Left renal pelvis (tissue), 4 donors: ENCODE results near the gene PRKD2. TPM values are rescaled to one million over a fixed set of nuclear protein-coding genes. Genes with fewer than 3 reads are reported as not detected.

Experiments used
- DNase-seq, 4 donors: peaks; one replicate each; pipeline ENCODE4 v3.0.0-alpha.2; 2013; ENCODE audit warnings: low read depth in 4 of 4, low spot score in 3 of 4
- polyA plus RNA-seq, 4 donors: library from polyadenylated mRNA; unstranded; fragments of 120-200 nt; gene quantifications; one replicate each; pipeline ENCODE4 v1.2.1, GENCODE V29; 2013; ENCODE audit not compliant: insufficient read length in 4 of 4

PRKD2 gene
- polyA plus RNA-seq, 4 donors = 29.5 to 54.2 (median 37.2) TPM

DNA sequence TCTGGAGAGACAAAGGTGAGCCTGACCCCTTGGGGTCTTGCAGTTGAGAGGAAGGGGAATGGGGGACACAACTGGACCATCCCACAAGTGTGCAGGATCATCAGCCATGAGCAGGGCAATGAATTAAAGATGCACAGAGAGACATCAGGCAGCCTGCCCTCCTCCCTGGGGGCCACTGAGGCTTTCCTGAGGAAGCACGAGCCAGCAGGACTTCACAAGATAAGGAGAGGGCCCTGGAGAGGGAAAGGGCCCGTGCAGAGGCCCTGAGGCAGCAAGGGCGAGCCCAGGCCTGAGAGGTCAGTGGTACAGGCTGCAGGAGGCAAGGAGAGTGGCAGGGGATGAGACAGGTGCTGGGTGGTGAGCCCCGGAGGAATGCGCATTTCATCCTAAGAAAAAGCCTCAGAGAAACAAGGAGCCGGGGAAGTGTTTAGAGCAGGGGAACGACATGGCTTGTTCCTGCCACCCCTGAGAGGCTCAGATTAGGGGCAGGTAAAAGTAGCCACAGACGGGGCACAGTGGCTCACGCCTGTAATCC, 9.0 kb upstream of the PRKD2 start:
- DNase-seq = no peak

DNA sequence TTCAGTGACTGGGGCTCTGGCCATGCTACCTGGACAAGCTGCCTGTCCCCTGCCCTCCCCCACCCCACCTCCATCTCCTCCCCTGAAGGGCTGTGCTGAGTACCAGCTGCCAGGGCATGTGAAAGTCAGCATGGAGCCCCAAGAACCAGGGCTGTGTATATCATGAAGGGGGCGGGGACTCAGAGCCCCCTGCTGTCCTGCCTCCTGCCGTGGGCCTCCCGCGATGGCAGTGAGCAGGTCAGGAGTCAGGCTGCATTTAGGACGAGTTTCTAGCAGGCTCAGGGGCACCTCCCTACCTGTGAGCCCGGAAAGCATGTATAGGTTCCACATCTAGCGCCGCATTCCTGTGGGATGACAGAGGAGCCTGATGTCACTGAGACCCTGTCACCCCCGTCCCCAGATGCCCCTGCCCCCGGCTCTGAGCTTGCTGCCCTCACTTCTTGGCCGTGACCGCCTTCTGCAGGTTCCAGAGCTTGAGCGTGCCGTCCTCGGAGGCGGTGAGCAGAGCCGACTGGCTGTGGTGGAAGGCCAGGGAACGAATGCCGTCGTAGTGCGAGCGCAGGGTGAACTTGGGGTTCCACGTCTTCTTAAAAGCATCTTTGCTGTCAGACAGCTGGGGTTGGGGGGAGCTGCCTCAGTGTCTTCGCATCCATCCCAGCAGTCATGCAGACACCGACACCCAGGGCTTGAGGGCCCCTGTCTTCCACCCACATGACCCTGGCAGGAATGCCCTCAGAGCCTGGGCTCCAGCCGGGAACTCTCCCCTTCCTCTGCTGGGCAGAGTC, 8.3 kb upstream of the PRKD2 start:
- no peak for DNase-seq

DNA sequence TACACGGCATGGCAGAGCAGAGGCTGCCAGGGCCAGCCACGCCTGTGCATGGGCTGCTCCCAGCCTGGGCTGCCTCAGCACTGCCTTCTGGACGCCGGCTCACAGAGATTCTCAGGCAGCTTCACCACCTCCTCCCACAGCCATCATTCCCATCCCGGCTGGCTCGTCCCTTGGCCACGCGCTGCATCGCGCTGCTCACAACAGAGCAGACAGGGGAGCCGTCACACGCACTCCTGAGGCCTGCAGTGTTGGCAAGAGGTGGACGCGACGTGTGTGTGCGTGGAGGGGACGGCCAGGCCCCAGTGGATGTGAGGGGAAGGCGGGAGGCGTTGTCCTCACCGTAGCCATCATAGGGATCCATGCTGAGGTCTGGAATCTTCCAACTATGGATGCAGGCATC, 7.6 kb upstream of the PRKD2 start:
- no peak for DNase-seq

DNA sequence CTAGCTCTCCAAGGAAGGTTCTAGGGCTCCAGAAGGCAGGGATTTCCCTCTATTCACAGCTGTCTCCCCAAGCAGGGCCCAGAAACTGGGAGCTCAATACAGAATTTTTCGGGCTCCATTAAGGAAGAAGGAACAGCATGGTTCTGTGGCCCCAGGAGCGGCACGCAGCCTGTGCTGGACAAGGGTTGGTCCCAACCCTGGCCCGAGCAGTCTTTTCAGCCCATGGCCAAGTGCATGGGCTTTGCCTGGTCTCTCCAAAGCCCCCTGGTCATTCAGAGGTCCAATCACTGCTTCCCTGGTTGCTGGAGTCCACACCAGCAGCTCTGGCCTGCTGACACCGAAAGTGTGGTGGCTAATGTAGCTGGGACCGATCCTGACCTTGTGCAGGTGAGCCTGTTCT, 6.6 kb upstream of the PRKD2 start:
- DNase-seq = no peak

DNA sequence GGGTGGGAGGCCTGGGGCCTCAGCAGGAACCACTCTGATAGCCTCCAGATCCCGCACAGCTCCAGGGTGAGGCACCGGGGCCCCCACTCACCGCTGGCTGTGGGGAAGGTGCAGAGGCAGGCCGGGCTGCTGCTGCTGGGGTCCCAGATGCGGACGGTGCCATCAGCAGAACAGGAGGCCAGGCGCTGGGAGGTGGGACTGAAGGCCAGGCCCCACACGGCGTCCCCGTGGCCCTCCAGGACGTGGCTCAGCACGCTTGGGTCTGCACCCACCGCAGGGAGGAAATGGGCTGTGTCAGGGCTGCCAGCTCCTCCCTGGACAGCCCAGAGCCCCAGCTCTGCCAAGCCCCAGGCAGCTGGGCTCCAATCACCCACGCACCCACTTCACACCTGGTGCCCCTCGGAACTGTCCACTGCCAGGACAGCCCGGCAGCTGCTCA, 6.1 kb upstream of the PRKD2 start:
- no peak for DNase-seq

DNA sequence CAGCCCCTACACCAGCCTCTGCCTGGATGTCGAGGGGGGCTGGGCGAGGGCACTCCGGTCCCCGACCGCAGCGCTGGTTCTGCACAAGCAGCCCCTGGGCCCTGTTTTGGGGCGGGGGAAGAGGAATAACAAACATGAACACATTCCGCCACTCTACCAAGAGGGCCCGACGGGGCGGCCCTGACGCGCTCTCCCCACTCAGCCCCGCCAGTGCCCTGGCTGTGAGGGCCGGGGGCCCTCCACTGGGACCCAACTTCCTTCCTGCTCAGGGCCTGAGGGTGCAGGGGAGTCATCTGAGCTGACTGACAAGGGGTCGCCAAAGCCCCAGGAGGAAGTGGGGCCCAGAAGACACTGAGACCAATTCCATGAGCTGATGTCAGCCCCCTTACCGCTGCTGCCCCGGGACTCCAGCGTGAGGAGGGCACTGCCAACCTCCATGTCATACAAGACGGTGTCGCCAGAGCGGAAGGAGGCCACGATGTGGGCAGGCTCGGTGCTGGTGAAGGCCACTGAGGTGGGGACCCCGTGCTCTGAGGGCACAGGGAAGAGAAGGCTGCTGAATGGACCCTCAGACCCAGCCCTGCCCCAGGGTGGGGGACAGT, 5.6 kb upstream of the PRKD2 start:
- DNase-seq = no peak

DNA sequence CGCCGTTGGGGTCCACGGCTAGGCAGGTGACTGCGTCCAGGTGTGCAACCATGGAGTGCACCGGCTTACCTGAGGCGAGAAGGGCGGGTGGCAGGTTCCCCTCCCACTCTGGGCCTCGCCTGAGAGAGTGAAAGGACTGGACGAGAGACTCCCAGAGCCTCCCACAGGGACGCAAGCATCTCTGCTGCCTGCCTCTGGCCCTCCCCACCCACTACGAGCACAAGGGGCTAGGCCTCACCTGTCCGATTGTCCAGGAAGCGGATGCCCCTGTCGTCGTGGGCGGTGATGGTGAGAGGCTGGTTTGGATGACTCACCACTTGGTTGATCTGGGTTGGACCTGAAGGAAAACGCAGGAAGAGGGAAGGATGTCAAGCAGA, 5.1 kb upstream of the PRKD2 start:
- DNase-seq = no peak

DNA sequence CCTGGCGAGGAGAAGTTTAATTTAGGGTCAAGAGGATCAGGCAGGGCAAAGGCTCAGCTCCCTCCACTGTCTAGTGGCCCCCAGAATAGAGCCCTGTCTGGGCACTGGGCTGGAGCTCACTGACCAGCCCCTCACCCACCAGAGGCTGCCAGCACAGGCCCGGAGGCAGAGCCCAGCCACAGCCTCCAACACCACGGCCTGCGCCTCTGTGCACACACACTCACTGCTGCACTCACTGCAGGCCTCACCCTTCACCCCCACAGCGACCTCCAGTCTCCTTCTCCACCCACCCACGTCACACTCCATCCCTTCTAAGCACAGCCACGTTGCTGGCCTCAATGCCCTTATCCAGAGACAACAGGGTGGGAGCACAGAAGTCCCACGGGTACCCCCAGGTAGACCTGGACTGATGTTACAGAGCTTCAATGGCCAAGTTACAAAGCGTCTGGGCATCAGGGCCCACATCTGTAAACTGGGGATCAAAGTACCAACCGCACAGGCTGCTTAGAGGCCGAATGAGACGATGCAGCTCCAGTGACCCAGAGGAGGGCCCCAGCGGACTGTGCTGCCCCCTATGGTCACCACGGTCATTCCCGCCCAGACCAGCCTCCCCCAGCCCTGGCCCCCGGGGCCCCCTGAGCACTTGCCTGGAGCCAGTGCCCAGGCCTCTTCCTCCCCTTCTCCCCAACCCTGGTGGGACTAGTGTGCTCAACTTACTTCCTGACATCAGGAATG, 4.5 kb upstream of the PRKD2 start:
- DNase-seq = no peak

DNA sequence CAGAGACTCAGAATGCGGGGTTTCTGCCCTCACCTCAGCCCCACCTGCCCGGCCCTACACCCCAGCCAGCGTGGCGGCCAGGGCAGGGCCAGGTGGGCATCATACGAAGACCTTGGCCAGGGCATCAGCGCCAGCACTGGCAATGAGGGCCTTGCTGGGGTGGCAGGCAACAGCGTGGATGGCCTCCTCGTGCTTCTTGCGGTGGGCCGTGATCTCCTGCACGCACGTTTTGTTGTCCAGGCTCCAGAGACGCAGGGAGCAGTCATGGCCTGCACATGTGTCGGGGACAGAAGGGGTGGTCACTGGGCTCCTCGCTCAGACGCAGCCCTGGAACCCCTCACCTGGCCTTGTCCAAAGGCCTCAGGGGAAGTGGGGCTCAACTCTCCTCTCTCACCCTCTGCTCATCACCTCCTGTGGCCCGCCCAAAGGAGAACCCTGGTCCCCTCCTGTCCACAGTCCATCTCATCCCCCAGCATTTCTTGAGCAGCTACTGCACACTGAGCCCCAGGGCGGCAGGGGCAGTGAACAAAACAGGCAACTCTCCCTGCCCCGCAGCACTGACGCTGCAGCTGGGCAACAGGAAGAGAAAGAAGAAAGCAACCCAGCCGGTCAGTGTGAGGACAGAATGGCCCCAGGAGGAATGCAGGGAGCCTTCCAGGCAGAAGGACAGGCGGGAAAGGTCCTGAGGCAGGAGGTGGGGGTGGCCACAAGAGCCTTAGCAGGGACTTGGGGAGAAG, 3.8 kb upstream of the PRKD2 start:
- DNase-seq = no peak

DNA sequence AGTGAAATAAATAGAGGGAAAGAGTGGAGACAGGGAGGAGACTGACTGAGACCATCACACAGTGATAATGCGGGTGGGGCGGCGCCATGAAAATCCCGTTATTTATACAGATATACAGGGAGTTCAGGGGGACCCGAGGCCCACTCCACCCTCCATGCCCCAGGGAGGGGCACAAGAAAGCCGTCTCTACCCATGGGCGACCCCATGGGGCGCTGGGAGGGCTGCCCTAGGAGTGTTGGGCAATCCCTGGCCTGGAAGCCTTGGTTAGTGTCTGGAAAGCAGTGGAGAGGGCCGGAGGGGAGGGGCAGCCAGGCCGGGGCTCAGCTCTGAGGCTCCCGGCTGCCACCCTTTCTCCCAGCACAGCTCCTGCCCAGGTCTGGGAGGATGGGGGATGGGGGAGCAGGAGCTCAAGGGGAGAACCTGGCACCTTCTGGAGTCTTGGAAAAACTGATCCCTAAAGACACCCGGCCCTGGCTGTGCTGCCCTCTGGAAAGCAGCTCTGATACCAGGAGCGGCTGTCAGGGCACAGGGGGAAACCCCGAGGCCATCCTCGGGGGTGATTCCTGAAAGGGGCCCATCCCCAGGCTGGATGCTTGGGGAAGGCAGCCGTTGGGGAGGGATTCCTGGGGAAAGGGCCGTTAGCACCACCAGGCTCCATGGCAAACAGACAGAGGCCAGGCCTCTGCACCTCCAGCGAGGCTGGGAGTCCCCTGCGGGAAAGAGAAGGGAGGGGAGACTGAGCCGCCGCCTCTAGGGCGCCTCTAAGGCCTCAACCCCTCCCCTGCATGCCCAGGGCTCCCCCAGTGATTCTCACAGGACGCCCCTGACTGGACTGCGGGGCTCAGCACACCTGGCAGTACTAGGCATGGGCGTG, 3.0 kb upstream of the PRKD2 start:
- DNase-seq = no peak

DNA sequence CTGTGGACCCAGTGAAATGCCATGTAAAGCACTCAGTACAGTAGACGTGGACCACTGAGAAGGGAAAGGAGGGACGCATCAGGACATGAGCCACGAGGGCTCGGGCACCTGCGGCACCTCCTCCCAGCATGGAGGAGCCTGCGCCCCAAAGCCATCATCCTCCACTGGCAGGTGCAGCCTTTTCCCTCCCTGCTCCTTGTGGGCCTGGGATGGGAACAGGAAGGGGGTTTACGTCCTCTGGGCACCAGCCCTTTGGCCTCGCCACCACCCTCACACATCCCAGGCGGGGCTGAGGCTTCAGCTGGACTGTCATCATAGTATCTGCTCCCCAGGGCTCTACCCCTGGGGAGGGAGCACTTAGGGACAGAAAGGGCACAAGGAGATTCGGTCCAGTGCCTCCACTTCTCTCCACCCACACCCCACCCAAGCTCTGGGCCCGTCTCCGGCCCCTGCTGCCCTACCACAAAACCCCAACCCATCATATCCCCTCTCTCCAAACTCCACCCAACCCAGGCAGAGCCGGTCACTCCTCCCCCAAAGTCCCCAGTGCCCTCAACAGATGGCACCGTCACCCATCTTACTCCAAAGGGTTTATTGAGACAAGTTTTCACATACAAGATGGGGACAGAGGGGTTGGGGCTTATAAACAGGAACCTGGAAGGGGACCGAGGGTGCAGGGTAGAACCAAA, 2.2 kb upstream of the PRKD2 start:
- no peak for DNase-seq

DNA sequence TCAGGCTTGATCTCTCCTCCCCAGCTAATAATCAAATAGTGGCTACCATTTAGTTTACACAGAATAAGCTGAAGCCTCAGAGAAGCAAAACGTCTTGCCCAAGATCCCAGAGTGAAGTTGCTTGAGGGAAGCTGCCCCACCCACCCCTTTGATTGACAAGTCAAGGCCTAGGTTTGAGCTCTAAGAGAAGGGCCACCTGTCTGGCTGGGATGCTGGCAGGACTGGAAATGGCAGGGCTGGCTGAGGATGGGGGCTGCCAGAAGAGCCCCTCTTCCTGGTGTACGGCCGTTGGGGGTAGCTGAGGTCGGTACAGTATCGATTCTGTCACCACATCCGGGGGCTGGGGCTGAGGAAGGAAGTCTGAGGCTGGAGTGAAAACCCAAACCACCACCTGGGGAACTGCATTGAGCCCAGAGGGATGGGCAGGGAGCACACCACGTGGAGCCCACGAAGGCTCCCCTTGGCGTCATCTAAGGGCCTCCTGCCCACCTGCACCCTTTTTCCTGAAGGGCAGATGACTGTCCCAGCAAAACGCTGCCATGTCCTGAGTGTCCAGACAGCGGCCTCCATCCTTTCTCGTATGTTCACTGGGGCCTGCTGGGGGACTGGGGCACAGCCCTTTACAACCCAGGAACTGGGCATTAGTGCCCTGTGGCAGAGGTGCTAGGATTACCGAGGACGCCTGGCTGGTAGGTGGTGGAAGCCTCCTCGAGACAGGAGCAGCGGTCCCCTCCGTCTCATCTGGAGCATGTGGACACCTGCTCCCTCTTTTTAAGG, 1.4 kb upstream of the PRKD2 start:
- DNase-seq = no peak

DNA sequence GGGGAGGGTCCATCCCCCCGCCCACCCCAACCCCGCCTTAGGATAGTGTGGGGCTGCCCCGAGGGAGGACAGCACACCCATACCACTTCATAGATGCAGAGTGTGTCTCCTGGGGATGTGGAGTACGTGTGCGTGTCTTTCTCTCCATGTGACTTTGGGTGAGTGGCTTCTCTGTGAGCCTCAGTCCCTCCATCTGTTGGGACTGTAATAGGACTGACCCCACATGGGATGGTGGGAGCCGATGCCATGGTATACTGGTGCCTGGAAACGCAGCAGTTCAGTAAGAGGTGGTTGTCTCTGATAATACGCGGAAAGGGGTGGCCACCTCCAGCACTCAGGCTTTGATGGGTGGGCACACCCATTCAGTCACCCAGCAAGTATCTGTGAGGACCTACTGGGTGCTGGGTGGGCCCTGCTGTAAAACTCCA, 816 bp upstream of the PRKD2 start:
- no peak for DNase-seq

DNA sequence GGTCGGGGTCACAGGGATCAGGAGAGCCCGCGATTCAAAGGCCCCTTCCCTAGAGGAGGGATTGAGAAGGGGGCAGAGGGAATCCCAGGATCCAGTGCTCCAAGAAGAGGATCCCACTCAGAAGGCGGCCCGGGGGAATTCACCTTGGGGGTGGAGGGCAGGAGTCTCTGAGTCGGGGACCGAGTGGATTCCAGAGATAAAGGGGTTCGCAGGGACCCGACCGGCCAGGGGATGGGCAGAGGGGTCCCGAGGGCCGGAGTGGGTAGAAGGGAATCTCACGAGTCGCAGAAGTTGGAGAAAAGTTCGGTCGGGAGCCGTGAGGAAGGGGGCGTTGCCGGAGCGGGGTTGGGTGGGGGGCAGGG, 261 bp downstream of the PRKD2 start:
- DNase-seq = no peak

DNA sequence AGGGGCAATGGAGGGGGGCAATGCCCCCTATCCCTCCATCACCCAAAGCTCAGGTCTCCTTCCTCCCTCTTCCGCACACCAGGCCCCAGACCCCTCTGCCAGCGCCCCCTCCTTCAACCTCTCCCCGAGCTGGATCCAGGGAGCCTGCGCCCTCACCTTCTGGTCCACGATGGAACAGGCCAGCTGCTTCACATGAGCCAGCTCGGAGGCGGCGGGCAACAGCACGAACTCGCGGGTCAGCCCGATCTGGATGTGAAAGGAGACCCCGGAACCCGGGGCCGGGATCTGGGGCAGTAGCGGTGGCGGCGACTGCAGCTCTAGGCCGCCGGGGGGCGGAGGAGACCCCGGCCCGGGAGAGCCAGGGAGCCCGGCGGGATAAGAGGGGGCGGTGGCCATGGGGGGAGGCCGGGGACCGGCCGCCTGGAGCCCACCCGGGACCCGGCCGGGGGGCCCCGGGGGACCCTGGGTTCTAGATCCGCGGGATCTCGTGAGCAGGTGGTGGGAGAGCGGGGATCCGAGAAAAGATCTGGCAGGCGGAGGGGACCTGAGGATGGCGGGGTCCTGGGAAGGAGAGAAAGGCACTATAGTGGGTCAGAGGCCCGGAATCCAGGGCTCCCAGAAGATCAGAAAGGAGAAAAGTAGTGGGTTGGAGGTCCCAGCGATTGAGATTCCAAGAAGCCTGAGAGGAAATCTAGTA, 791 bp downstream of the PRKD2 start:
- no peak for DNase-seq

DNA sequence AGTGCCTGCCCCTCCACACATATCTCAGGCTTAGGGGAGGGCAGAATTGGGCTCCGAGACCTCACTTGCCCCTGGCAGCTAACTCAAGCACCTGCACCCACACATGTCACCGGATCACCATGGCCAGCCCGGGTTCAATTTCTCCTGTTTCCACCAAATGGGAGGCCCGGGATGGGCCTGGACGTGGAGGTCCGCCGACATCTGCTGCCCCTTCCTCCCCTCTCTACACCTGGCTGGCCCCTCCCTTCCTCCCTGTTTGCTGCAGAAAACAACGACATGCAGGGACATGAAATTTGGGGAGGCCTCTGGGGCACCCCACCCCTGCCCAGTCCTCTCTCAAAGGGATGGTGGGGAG, 1.3 kb downstream of the PRKD2 start:
- DNase-seq = no peak

DNA sequence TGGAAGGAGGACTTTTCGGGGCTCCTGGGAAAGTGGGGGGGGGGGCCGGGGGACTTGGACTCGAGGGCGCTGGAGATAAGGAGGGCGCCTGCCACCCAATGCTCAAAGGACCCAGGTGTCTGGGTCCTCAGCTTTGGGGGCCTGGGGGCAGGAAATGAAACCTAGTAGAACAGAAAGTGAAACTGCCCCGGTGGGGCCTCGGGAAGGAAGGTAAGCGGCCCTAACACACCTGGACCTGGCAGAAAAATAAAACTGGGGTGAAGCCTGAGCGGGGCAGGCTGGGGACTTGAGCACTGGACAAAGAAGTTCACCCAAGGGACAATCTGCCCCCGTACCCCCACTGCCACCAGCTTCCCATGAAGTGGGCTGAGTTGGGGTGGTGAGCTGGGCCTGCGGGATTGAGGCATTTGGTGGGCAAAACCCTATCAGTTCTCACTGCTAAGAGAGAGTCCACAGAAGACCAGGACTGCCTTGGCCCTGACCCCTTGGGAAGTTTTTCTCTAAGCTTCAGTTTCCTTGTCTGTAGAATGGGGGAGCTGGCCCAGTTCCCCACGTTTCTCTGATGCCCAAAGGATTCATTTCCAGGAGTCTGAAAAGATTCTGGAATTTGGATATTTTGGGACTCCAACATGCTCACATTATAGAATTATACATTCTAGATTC, 2.3 kb downstream of the PRKD2 start:
- DNase-seq = no peak
